ENCODE results near the gene TRAF3IP1.
A peak's percentile ranks its signal among the peaks of the same experiment; 100 is the strongest.

The TRAF3IP1 gene

GRCh38 chr2:238315031-238315595 is 5.2 kb upstream of the TRAF3IP1 start:
- WGBS, 2 donors (ENCODE audit: extremely low coverage in 2 of 2, insufficient read length in 2 of 2, insufficient replicate concordance in 1 of 2) = no CpG with 5 or more reads among the region's 13 CpGs
- Histone ChIP-seq H2BK12ac (ENCODE audit: low read length) (no peak overlapping the region), H3K36me3 (replicated peaks in 1 of 2; ENCODE audit: control insufficient read depth in 2 of 2, insufficient read depth in 2 of 2, low read length in 2 of 2) (no peaks in the 10 kb centered on the region), H3K18ac (ENCODE audit: low read length) (peak overlapping the region; percentile 22), H2AFZ (ENCODE audit: low read length) (no peak overlapping the region), H3K4me3 (ENCODE audit: low read length in 2 of 2) (no peak overlapping the region), H3K27me3 (ENCODE audit: control insufficient read depth in 3 of 3, insufficient read depth in 3 of 3, low read depth in 1 of 3, low read length in 3 of 3) (no peaks in the 10 kb centered on the region), H2BK120ac (ENCODE audit: low read depth, low read length) (no peak overlapping the region), H4K91ac (ENCODE audit: low read depth, low read length, poor library complexity) (no peak overlapping the region), H3K4ac (ENCODE audit: low read length) (peak overlapping the region; percentile 17), H3K27ac (replicated peaks; ENCODE audit: low read length) (no peak overlapping the region), H4K8ac (ENCODE audit: low read depth, low read length) (no peak overlapping the region), H2BK5ac (ENCODE audit: low read length) (no peak overlapping the region), H3K14ac (ENCODE audit: low read length) (no peak overlapping the region), H3K4me1 (ENCODE audit: control insufficient read depth in 2 of 2, insufficient read depth in 1 of 2, low read depth in 1 of 2, low read length in 2 of 2) (peaks cover 3 to 4% of the 10 kb centered on the region in 2 donors), H3K9me3 (replicated peaks in 1 of 2; ENCODE audit: control insufficient read depth in 2 of 2, insufficient read depth in 1 of 2, low read depth in 1 of 2, low read length in 2 of 2) (peaks cover 0 to 4% of the 10 kb centered on the region in 2 donors), H3K23ac (ENCODE audit: low read depth, low read length, poor library complexity) (peak overlapping the region; percentile 2), H2AK5ac (ENCODE audit: low read depth, low read length) (no peak overlapping the region), H3K9ac (ENCODE audit: low read depth, low read length, poor library complexity) (no peak overlapping the region), H2BK15ac (ENCODE audit: low read length) (no peak overlapping the region), H3K4me2 (ENCODE audit: insufficient read depth, low read length, poor library complexity, severe bottlenecking) (no peak overlapping the region), H3K79me1 (ENCODE audit: low read depth, low read length) (no peaks in the 10 kb centered on the region)
- no peak for DNase-seq (ENCODE audit: low spot score)

DNA sequence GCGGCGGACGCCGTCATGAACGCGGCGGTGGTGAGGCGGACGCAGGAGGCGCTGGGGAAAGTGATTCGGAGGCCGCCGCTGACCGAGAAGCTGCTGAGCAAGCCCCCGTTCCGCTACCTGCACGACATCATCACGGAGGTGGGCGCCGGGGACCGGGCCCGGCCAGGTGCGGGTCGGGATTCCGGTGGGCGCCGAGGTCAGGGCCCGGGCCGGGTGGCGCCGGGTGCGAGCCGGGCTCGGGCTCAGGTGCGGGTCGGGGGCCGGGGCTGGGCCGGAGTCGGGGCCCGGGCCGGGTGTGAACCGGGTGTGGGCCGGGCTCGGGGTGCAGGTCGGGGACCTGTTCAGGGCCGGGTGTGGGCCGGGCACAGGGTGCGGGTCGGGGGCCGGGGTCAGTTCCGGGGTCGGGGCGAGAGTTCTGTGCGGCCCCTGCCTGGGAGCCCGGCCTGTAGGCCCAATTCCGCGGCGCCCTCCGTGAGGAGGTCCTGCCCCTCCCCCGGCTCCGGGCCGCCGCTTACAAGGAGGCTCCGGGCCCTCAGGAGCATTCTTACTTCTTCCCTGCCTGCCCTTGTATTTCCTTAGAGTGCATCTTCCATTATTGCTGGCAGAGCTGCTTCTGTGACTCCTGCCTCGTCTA is 447 bp downstream of the TRAF3IP1 start:
- Histone ChIP-seq H3K9me3 (replicated peaks in 1 of 2; ENCODE audit: control insufficient read depth in 2 of 2, insufficient read depth in 1 of 2, low read depth in 1 of 2, low read length in 2 of 2) (peaks cover 0 to 4% of the 10 kb centered on the region in 2 donors), H3K36me3 (replicated peaks in 1 of 2; ENCODE audit: control insufficient read depth in 2 of 2, insufficient read depth in 2 of 2, low read length in 2 of 2) (peaks cover 5 to 10% of the 10 kb centered on the region in 2 donors), H3K9ac (ENCODE audit: low read depth, low read length, poor library complexity) (peak overlapping the region; percentile 90), H3K79me1 (ENCODE audit: low read depth, low read length) (peaks cover 4% of the 10 kb centered on the region), H3K14ac (ENCODE audit: low read length) (no peak overlapping the region), H4K8ac (ENCODE audit: low read depth, low read length) (no peak overlapping the region), H3K27me3 (ENCODE audit: control insufficient read depth in 3 of 3, insufficient read depth in 3 of 3, low read depth in 1 of 3, low read length in 3 of 3) (no peaks in the 10 kb centered on the region), H3K18ac (ENCODE audit: low read length) (peak overlapping the region; percentile 91), H2AFZ (ENCODE audit: low read length) (peak overlapping the region; percentile 91), H2BK12ac (ENCODE audit: low read length) (no peak overlapping the region), H3K4ac (ENCODE audit: low read length) (no peak overlapping the region), H2BK5ac (ENCODE audit: low read length) (peak overlapping the region; percentile 73), H3K4me3 (ENCODE audit: low read length in 2 of 2) (peak overlapping the region; percentile 77 to 94), H2BK120ac (ENCODE audit: low read depth, low read length) (no peak overlapping the region), H3K27ac (replicated peaks; ENCODE audit: low read length) (no peak overlapping the region), H2AK5ac (ENCODE audit: low read depth, low read length) (no peak overlapping the region), H4K91ac (ENCODE audit: low read depth, low read length, poor library complexity) (no peak overlapping the region), H2BK15ac (ENCODE audit: low read length) (no peak overlapping the region), H3K23ac (ENCODE audit: low read depth, low read length, poor library complexity) (peak overlapping the region; percentile 71), H3K4me1 (ENCODE audit: control insufficient read depth in 2 of 2, insufficient read depth in 1 of 2, low read depth in 1 of 2, low read length in 2 of 2) (peaks cover 7 to 10% of the 10 kb centered on the region in 2 donors), H3K4me2 (ENCODE audit: insufficient read depth, low read length, poor library complexity, severe bottlenecking) (peak overlapping the region; percentile 86)
- WGBS, 2 donors (ENCODE audit: extremely low coverage in 2 of 2, insufficient read length in 2 of 2, insufficient replicate concordance in 1 of 2) = no CpG with 5 or more reads among the region's 65 CpGs
- no peak for DNase-seq (ENCODE audit: low spot score)

GRCh38 chr2:238321467-238321866 is 1.1 kb downstream of the TRAF3IP1 start:
- Histone ChIP-seq H3K14ac (ENCODE audit: low read length) (no peak overlapping the region), H3K9ac (ENCODE audit: low read depth, low read length, poor library complexity) (peak overlapping the region; percentile 22), H3K4me2 (ENCODE audit: insufficient read depth, low read length, poor library complexity, severe bottlenecking) (peak overlapping the region; percentile 86), H2AFZ (ENCODE audit: low read length) (peak overlapping the region; percentile 91), H3K4ac (ENCODE audit: low read length) (no peak overlapping the region), H3K27ac (replicated peaks; ENCODE audit: low read length) (no peak overlapping the region), H3K79me1 (ENCODE audit: low read depth, low read length) (peaks cover 4% of the 10 kb centered on the region), H2BK120ac (ENCODE audit: low read depth, low read length) (no peak overlapping the region), H3K27me3 (ENCODE audit: control insufficient read depth in 3 of 3, insufficient read depth in 3 of 3, low read depth in 1 of 3, low read length in 3 of 3) (no peaks in the 10 kb centered on the region), H2BK15ac (ENCODE audit: low read length) (no peak overlapping the region), H3K4me3 (ENCODE audit: low read length in 2 of 2) (peak overlapping the region; percentile 41 to 77), H2BK5ac (ENCODE audit: low read length) (no peak overlapping the region), H3K4me1 (ENCODE audit: control insufficient read depth in 2 of 2, insufficient read depth in 1 of 2, low read depth in 1 of 2, low read length in 2 of 2) (peaks cover 7 to 10% of the 10 kb centered on the region in 2 donors), H4K91ac (ENCODE audit: low read depth, low read length, poor library complexity) (no peak overlapping the region), H3K18ac (ENCODE audit: low read length) (no peak overlapping the region), H3K23ac (ENCODE audit: low read depth, low read length, poor library complexity) (no peak overlapping the region), H3K36me3 (replicated peaks in 1 of 2; ENCODE audit: control insufficient read depth in 2 of 2, insufficient read depth in 2 of 2, low read length in 2 of 2) (peaks cover 5 to 17% of the 10 kb centered on the region in 2 donors), H3K9me3 (replicated peaks in 1 of 2; ENCODE audit: control insufficient read depth in 2 of 2, insufficient read depth in 1 of 2, low read depth in 1 of 2, low read length in 2 of 2) (peaks cover 0 to 4% of the 10 kb centered on the region in 2 donors), H2BK12ac (ENCODE audit: low read length) (no peak overlapping the region), H4K8ac (ENCODE audit: low read depth, low read length) (no peak overlapping the region), H2AK5ac (ENCODE audit: low read depth, low read length) (peak overlapping the region; percentile 47)
- WGBS, 2 donors (ENCODE audit: extremely low coverage in 2 of 2, insufficient read length in 2 of 2, insufficient replicate concordance in 1 of 2) = no CpG with 5 or more reads among the region's 9 CpGs
- no peak for DNase-seq (ENCODE audit: low spot score)

GRCh38 chr2:238322001-238322411 is 1.7 kb downstream of the TRAF3IP1 start:
- no peak overlapping the region for H2AFZ ChIP-seq (ENCODE audit: low read length)
- H2BK120ac ChIP-seq (ENCODE audit: low read depth, low read length) = no peak overlapping the region
- H4K8ac ChIP-seq (ENCODE audit: low read depth, low read length) = no peak overlapping the region
- H3K4me3 ChIP-seq (ENCODE audit: low read length in 2 of 2) = peak overlapping the region in 1 of 2 donors; percentile 77
- no peaks in the 10 kb centered on the region for H3K27me3 ChIP-seq (ENCODE audit: control insufficient read depth in 3 of 3, insufficient read depth in 3 of 3, low read depth in 1 of 3, low read length in 3 of 3)
- H2AK5ac ChIP-seq (ENCODE audit: low read depth, low read length) = no peak overlapping the region
- peak overlapping the region; percentile 72 for H3K9ac ChIP-seq (ENCODE audit: low read depth, low read length, poor library complexity)
- no peak overlapping the region for H3K14ac ChIP-seq (ENCODE audit: low read length)
- H2BK12ac ChIP-seq (ENCODE audit: low read length) = no peak overlapping the region
- peaks cover 7 to 10% of the 10 kb centered on the region in 2 donors for H3K4me1 ChIP-seq (ENCODE audit: control insufficient read depth in 2 of 2, insufficient read depth in 1 of 2, low read depth in 1 of 2, low read length in 2 of 2)
- peaks cover 0 to 4% of the 10 kb centered on the region in 2 donors for H3K9me3 ChIP-seq (replicated peaks in 1 of 2; ENCODE audit: control insufficient read depth in 2 of 2, insufficient read depth in 1 of 2, low read depth in 1 of 2, low read length in 2 of 2)
- no peak for DNase-seq (ENCODE audit: low spot score)
- peaks cover 8 to 22% of the 10 kb centered on the region in 2 donors for H3K36me3 ChIP-seq (replicated peaks in 1 of 2; ENCODE audit: control insufficient read depth in 2 of 2, insufficient read depth in 2 of 2, low read length in 2 of 2)
- no peak overlapping the region for H3K4ac ChIP-seq (ENCODE audit: low read length)
- H4K91ac ChIP-seq (ENCODE audit: low read depth, low read length, poor library complexity) = no peak overlapping the region
- H3K4me2 ChIP-seq (ENCODE audit: insufficient read depth, low read length, poor library complexity, severe bottlenecking) = no peak overlapping the region
- no peak overlapping the region for H2BK5ac ChIP-seq (ENCODE audit: low read length)
- no peak overlapping the region for H3K27ac ChIP-seq (replicated peaks; ENCODE audit: low read length)
- WGBS, 2 donors (ENCODE audit: extremely low coverage in 2 of 2, insufficient read length in 2 of 2, insufficient replicate concordance in 1 of 2) = no CpG with 5 or more reads among the region's 10 CpGs
- no peak overlapping the region for H3K18ac ChIP-seq (ENCODE audit: low read length)
- H3K23ac ChIP-seq (ENCODE audit: low read depth, low read length, poor library complexity) = no peak overlapping the region
- no peak overlapping the region for H2BK15ac ChIP-seq (ENCODE audit: low read length)
- H3K79me1 ChIP-seq (ENCODE audit: low read depth, low read length) = peaks cover 5% of the 10 kb centered on the region

Data from neuronal stem cell (in vitro differentiated cells).